HEK293 (cell line): ENCODE measurements around the gene WNT11.

ENCODE experiments used
- CTCF ChIA-PET: fragments of 350-600 bp; formaldehyde crosslinking; extraction: SDS; loops from one replicate; lab custom pipeline; 2021; ENCODE audit warnings: antibody characterized with exemption; lab: Yijun Ruan, JAX
- POLR2A ChIA-PET: fragments of 300-600 bp; formaldehyde crosslinking; extraction: SDS; loops from one replicate; lab custom pipeline; 2020; ENCODE audit warnings: antibody characterized with exemption, inconsistent platforms; lab: Yijun Ruan, JAX
- H3K27ac ChIP-seq: fragments of 200-500 bp; sonication (Bioruptor generic); 2 replicates; pipeline ENCODE4 v1.5.1; 2014; ENCODE audit warnings: low read depth, low read length, control low read depth, inconsistent platforms; ENCODE audit errors: extremely low read depth
- H3K36me3 ChIP-seq, 2 experiments: fragments of 200-500 bp in 1 of 2; sonication (Bioruptor generic) in 1 of 2; 1 replicate in 1 of 2; 2 replicates in 1 of 2; pipeline ENCODE4 v1.5.1; 2014 to 2017; ENCODE audit warnings: inconsistent platforms in 2 of 2, low read length in 2 of 2; ENCODE audit not compliant: control insufficient read depth in 2 of 2, insufficient read depth in 1 of 2
- H3K4me1 ChIP-seq: fragments of 200-500 bp; sonication (Bioruptor generic); 2 replicates; pipeline ENCODE4 v1.5.1; 2014; ENCODE audit warnings: mild to moderate bottlenecking, low read length, inconsistent platforms; ENCODE audit not compliant: control insufficient read depth, insufficient read depth
- H3K4me3 ChIP-seq: 2 replicates; pipeline ENCODE4 v1.5.1; 2011; ENCODE audit warnings: low read depth, mild to moderate bottlenecking, control low read depth, low read length, moderate library complexity
- H3K9me3 ChIP-seq: fragments of 200-500 bp; sonication (Bioruptor generic); 2 replicates; pipeline ENCODE4 v1.5.1; 2014; ENCODE audit warnings: low read depth, low read length, inconsistent platforms; ENCODE audit not compliant: control insufficient read depth, insufficient read depth
- BCL11A ChIP-seq: fragments of 450-650 bp; formaldehyde crosslinking; IDR thresholded peaks from 2 replicates; pipeline ENCODE4 v1.5.1; 2016; ENCODE audit warnings: low read depth, missing biosample characterization, missing genetic modification characterization
- GLIS1 ChIP-seq: fragments of 450-650 bp; formaldehyde crosslinking; IDR thresholded peaks from 2 replicates; pipeline ENCODE4 v1.5.1; 2016; ENCODE audit warnings: missing biosample characterization, missing genetic modification characterization
- HOXC10 ChIP-seq: sonication (generic); formaldehyde crosslinking; IDR thresholded peaks from 2 replicates; pipeline ENCODE4 v1.8.1; 2023; ENCODE audit warnings: mild to moderate bottlenecking, missing genetic modification reagents
- OSR2 ChIP-seq: fragments of 450-650 bp; formaldehyde crosslinking; IDR thresholded peaks from 2 replicates; pipeline ENCODE4 v1.5.1; 2016; ENCODE audit warnings: missing biosample characterization, missing genetic modification characterization
- PRDM1 ChIP-seq: fragments of 450-650 bp; formaldehyde crosslinking; IDR thresholded peaks from 2 replicates; pipeline ENCODE4; 2016; ENCODE audit warnings: missing biosample characterization, missing genetic modification characterization
- PRDM6 ChIP-seq: fragments of 450-650 bp; formaldehyde crosslinking; IDR thresholded peaks from 2 replicates; pipeline ENCODE4 v1.5.1; 2017; ENCODE audit warnings: missing biosample characterization, missing genetic modification characterization
- SETDB1 ChIP-seq: IDR thresholded peaks from one replicate; pipeline ENCODE4 v1.6.1; 2017; ENCODE audit warnings: mild to moderate bottlenecking, low read length, moderate library complexity, mixed read lengths; ENCODE audit not compliant: insufficient read length
- SP7 ChIP-seq: fragments of 450-650 bp; formaldehyde crosslinking; IDR thresholded peaks from 2 replicates; pipeline ENCODE4 v1.5.1; 2016; ENCODE audit warnings: missing biosample characterization, missing genetic modification characterization
- ZBTB21 ChIP-seq: fragments of 450-650 bp; formaldehyde crosslinking; IDR thresholded peaks from 2 replicates; pipeline ENCODE4 v1.5.1; 2017; ENCODE audit warnings: missing biosample characterization, missing genetic modification characterization
- ZFP69B ChIP-seq: fragments of 450-650 bp; formaldehyde crosslinking; IDR thresholded peaks from 2 replicates; pipeline ENCODE4 v1.5.1; 2016; ENCODE audit warnings: missing biosample characterization, missing genetic modification characterization
- ZNF146 ChIP-seq: fragments of 450-650 bp; formaldehyde crosslinking; IDR thresholded peaks from 2 replicates; pipeline ENCODE4 v1.5.1; 2016; ENCODE audit warnings: missing biosample characterization, missing genetic modification characterization
- ZNF157 ChIP-seq: fragments of 450-650 bp; formaldehyde crosslinking; IDR thresholded peaks from 2 replicates; pipeline ENCODE4 v1.5.1; 2016; ENCODE audit warnings: missing biosample characterization, missing genetic modification characterization
- ZNF16 ChIP-seq: fragments of 450-650 bp; formaldehyde crosslinking; IDR thresholded peaks from 2 replicates; pipeline ENCODE4 v1.5.1; 2016; ENCODE audit warnings: low read depth, missing biosample characterization, missing genetic modification characterization
- ZNF175 ChIP-seq: fragments of 450-650 bp; formaldehyde crosslinking; IDR thresholded peaks from 2 replicates; pipeline ENCODE4 v1.5.1; 2016; ENCODE audit warnings: missing biosample characterization, missing genetic modification characterization
- ZNF302 ChIP-seq: fragments of 450-650 bp; formaldehyde crosslinking; IDR thresholded peaks from 2 replicates; pipeline ENCODE4 v1.5.1; 2016; ENCODE audit warnings: missing biosample characterization, missing genetic modification characterization, low read depth
- ZNF335 ChIP-seq: fragments of 450-650 bp; formaldehyde crosslinking; conservative IDR thresholded peaks from 2 replicates; pipeline ENCODE4 v1.5.1; 2016; ENCODE audit warnings: missing biosample characterization, missing genetic modification characterization
- ZNF48 ChIP-seq: fragments of 450-650 bp; formaldehyde crosslinking; IDR thresholded peaks from 2 replicates; pipeline ENCODE4 v1.5.1; 2016; ENCODE audit warnings: missing biosample characterization, missing genetic modification characterization
- ZNF571 ChIP-seq: fragments of 450-650 bp; formaldehyde crosslinking; IDR thresholded peaks from 2 replicates; pipeline ENCODE4 v1.5.0; 2017; ENCODE audit warnings: missing biosample characterization, missing genetic modification characterization
- ZNF660 ChIP-seq: fragments of 450-650 bp; IDR thresholded peaks from 2 replicates; pipeline ENCODE4 v1.5.1; 2018; ENCODE audit warnings: missing biosample characterization, mild to moderate bottlenecking, missing genetic modification characterization
- ZNF677 ChIP-seq: fragments of 450-650 bp; IDR thresholded peaks from 2 replicates; pipeline ENCODE4 v1.5.0; 2018; ENCODE audit warnings: missing biosample characterization, mild to moderate bottlenecking, missing genetic modification characterization, moderate library complexity
- ZNF707 ChIP-seq: fragments of 450-650 bp; formaldehyde crosslinking; IDR thresholded peaks from 2 replicates; pipeline ENCODE4 v1.5.1; 2016; ENCODE audit warnings: missing biosample characterization, missing genetic modification characterization
- ZNF76 ChIP-seq: fragments of 450-650 bp; formaldehyde crosslinking; IDR thresholded peaks from 2 replicates; pipeline ENCODE4; 2016; ENCODE audit warnings: low read depth, missing biosample characterization, missing genetic modification characterization, borderline replicate concordance
- ZSCAN4 ChIP-seq: fragments of 450-650 bp; formaldehyde crosslinking; IDR thresholded peaks from 2 replicates; pipeline ENCODE4 v1.5.1; 2017; ENCODE audit warnings: missing biosample characterization, missing genetic modification characterization
- TF ChIP-seq, protein P1 (sequence below): fragments of 450-650 bp; formaldehyde crosslinking; conservative IDR thresholded peaks from 2 replicates; pipeline ENCODE4 v1.5.1; 2016; ENCODE audit warnings: low read depth, missing biosample characterization, missing genetic modification characterization
- TF ChIP-seq, protein P2 (sequence below): fragments of 450-650 bp; formaldehyde crosslinking; IDR thresholded peaks from 2 replicates; pipeline ENCODE4 v1.5.1; 2016; ENCODE audit warnings: missing biosample characterization, missing genetic modification characterization
- TF ChIP-seq, protein P3 (sequence below): fragments of 450-650 bp; formaldehyde crosslinking; IDR thresholded peaks from 2 replicates; pipeline ENCODE4 v1.5.1; 2016; ENCODE audit warnings: missing biosample characterization, missing genetic modification characterization

The WNT11 gene

DNA sequence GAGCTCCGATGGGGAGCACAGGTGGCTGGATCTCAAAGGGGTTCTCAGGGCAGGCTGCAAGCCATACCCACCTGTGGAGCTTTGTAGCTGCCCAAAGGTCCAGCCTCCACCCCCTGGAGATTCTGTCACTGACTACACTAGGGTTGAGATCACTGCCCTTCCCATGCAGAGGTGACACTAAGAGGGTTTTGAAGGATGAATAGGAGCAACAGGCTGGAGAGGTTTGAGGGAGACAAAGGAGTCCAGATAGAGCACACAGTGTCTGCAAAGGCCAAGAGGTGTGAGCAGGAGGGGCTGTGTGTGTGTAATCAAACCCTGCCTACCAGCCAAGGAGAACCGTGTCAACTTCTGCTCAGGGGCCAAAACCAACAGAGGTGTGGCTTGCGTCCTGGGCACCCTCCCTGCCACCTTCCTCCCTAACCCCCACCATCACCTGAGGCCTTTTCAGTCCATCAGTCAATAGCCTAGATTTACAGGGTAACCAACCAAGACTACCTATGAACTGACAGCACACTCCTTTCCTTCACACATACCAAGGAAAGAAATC lies 43.0 kb upstream of the WNT11 start (continued):
- TF ChIP-seq GLIS1 (tag by site-specific recombination) = peak; percentile 33
- TF ChIP-seq ZBTB21 (tag by site-specific recombination) = no peak
- TF ChIP-seq SP7 (tag by site-specific recombination) = no peak
- TF ChIP-seq ZNF157 = no peak
- TF ChIP-seq, protein P1, sequence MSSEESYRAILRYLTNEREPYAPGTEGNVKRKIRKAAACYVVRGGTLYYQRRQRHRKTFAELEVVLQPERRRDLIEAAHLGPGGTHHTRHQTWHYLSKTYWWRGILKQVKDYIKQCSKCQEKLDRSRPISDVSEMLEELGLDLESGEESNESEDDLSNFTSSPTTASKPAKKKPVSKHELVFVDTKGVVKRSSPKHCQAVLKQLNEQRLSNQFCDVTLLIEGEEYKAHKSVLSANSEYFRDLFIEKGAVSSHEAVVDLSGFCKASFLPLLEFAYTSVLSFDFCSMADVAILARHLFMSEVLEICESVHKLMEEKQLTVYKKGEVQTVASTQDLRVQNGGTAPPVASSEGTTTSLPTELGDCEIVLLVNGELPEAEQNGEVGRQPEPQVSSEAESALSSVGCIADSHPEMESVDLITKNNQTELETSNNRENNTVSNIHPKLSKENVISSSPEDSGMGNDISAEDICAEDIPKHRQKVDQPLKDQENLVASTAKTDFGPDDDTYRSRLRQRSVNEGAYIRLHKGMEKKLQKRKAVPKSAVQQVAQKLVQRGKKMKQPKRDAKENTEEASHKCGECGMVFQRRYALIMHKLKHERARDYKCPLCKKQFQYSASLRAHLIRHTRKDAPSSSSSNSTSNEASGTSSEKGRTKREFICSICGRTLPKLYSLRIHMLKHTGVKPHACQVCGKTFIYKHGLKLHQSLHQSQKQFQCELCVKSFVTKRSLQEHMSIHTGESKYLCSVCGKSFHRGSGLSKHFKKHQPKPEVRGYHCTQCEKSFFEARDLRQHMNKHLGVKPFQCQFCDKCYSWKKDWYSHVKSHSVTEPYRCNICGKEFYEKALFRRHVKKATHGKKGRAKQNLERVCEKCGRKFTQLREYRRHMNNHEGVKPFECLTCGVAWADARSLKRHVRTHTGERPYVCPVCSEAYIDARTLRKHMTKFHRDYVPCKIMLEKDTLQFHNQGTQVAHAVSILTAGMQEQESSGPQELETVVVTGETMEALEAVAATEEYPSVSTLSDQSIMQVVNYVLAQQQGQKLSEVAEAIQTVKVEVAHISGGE (tag by site-specific recombination) = no peak
- no peak for TF ChIP-seq ZNF16
- TF ChIP-seq OSR2 = no peak
- no peak for TF ChIP-seq SETDB1
- TF ChIP-seq ZNF76 (tag by site-specific recombination) = no peak
- no peak for TF ChIP-seq BCL11A
- no peak for TF ChIP-seq ZNF302

DNA sequence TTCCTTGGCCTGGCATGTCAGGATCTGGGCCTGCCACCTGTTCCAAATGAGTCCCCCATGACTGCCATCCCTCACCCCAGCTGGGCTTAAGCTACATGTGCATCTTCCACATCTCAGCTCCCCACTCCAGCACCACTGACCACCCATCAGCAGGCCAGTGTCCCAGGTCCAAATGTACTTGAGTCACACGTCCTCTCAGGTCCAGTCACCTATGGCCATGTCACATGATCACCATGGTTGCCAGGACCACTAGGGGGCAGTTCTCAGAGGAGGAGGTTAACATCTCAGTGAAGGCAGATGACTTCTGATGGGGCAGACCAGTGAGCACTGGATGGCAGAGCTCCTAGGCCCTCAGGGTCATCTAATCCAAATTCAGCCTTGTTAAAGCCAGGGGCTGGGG lies 41.9 kb upstream of the WNT11 start:
- H3K4me3 ChIP-seq = no peak overlapping the region
- no peaks in the 10 kb centered on the region for H3K36me3 ChIP-seq
- ChIA-PET POLR2A (interaction anchor here (1.3 kb wide), 1 partner anchor 11 kb away, joined by 4 read pairs; no protein-coding TSS in a partner anchor), CTCF (interaction anchor here (0.6 to 0.9 kb wide), 5 partner anchors 8 to 743 kb away, joined by 3 to 4 read pairs (median 3); no protein-coding TSS in a partner anchor)
- no peak overlapping the region for H3K27ac ChIP-seq
- no peaks in the 10 kb centered on the region for H3K4me1 ChIP-seq
- H3K9me3 ChIP-seq = no peaks in the 10 kb centered on the region
- TF ChIP-seq ZNF707 (tag by site-specific recombination) = no peak
- TF ChIP-seq HOXC10 = no peak
- TF ChIP-seq, protein P2, sequence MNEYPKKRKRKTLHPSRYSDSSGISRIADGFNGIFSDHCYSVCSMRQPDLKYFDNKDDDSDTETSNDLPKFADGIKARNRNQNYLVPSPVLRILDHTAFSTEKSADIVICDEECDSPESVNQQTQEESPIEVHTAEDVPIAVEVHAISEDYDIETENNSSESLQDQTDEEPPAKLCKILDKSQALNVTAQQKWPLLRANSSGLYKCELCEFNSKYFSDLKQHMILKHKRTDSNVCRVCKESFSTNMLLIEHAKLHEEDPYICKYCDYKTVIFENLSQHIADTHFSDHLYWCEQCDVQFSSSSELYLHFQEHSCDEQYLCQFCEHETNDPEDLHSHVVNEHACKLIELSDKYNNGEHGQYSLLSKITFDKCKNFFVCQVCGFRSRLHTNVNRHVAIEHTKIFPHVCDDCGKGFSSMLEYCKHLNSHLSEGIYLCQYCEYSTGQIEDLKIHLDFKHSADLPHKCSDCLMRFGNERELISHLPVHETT = no peak
- no peak for TF ChIP-seq ZNF146 (tag by site-specific recombination)
- TF ChIP-seq ZNF660 (tag by site-specific recombination) = no peak
- no peak for TF ChIP-seq ZNF571 (tag by site-specific recombination)
- TF ChIP-seq ZFP69B (tag by site-specific recombination) = no peak
- TF ChIP-seq PRDM6 (tag by site-specific recombination) = no peak
- TF ChIP-seq PRDM1 (tag by site-specific recombination) = no peak
- TF ChIP-seq, protein P1 (tag by site-specific recombination) = no peak
- no peak for TF ChIP-seq ZSCAN4 (tag by site-specific recombination)
- TF ChIP-seq ZNF677 = no peak
- TF ChIP-seq, protein P3, sequence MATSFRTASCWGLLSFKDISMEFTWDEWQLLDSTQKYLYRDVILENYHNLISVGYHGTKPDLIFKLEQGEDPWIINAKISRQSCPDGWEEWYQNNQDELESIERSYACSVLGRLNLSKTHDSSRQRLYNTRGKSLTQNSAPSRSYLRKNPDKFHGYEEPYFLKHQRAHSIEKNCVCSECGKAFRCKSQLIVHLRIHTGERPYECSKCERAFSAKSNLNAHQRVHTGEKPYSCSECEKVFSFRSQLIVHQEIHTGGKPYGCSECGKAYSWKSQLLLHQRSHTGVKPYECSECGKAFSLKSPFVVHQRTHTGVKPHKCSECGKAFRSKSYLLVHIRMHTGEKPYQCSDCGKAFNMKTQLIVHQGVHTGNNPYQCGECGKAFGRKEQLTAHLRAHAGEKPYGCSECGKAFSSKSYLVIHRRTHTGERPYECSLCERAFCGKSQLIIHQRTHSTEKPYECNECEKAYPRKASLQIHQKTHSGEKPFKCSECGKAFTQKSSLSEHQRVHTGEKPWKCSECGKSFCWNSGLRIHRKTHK = no peak
- TF ChIP-seq ZNF175 (tag by site-specific recombination) = no peak
- TF ChIP-seq BCL11A = no peak
- TF ChIP-seq ZNF335 (tag by site-specific recombination) = no peak
- no peak for TF ChIP-seq ZNF48 (tag by site-specific recombination)
